ENCODE data around the gene BASP1.
"Not testable (repeated sequence)": the region's sequence is repeated elsewhere in the genome, so short reads cannot be mapped to it uniquely, and the experiment has no call there.

Gene BASP1

GRCh38 chr5:17224858-17225511 is 7.6 kb downstream of the BASP1 start:
- no peak for DNase-seq

GRCh38 chr5:17225520-17225919 is 8.1 kb downstream of the BASP1 start:
- no peak for DNase-seq

- DNase-seq: no peak
Measured at GRCh38 chr5:17227868-17228267, 10.4 kb downstream of the BASP1 start.

GRCh38 chr5:17228821-17229291 is 11.4 kb downstream of the BASP1 start:
- no peak for DNase-seq

GRCh38 chr5:17229313-17229712 is 11.9 kb downstream of the BASP1 start:
- no peak for DNase-seq

- DNase-seq: no peak
Measured at GRCh38 chr5:17230191-17230590, 12.8 kb downstream of the BASP1 start.

GRCh38 chr5:17230808-17231525 is 13.5 kb downstream of the BASP1 start:
- DNase-seq: no peak

GRCh38 chr5:17232405-17232804 is 15.0 kb downstream of the BASP1 start:
- no peak for DNase-seq

- DNase-seq: no peak
Measured at GRCh38 chr5:17233488-17233887, 16.1 kb downstream of the BASP1 start.

GRCh38 chr5:17234374-17234773 is 16.9 kb downstream of the BASP1 start:
- DNase-seq: no peak

- no peak for DNase-seq
Measured at GRCh38 chr5:17235731-17236330, 18.4 kb downstream of the BASP1 start.

- DNase-seq: no peak
Measured at GRCh38 chr5:17238521-17239041, 21.1 kb downstream of the BASP1 start.

GRCh38 chr5:17239953-17240352 is 22.5 kb downstream of the BASP1 start:
- no peak for DNase-seq

- no peak for DNase-seq
Measured at GRCh38 chr5:17240487-17240886, 23.1 kb downstream of the BASP1 start.

GRCh38 chr5:17241635-17242034 is 24.2 kb downstream of the BASP1 start:
- no peak for DNase-seq

- DNase-seq: no peak
Measured at GRCh38 chr5:17243287-17244063, 26.0 kb downstream of the BASP1 start.

GRCh38 chr5:17249029-17249634 is 31.7 kb downstream of the BASP1 start:
- no peak for DNase-seq

GRCh38 chr5:17249841-17250240 is 32.4 kb downstream of the BASP1 start:
- not testable (repeated sequence) for DNase-seq

GRCh38 chr5:17252543-17252942 is 35.1 kb downstream of the BASP1 start:
- no peak for DNase-seq

- DNase-seq: peak; percentile 11
Measured at GRCh38 chr5:17255471-17256021, 38.1 kb downstream of the BASP1 start.

- no peak for DNase-seq
Measured at GRCh38 chr5:17256171-17256570, 38.7 kb downstream of the BASP1 start.

GRCh38 chr5:17256839-17257238 is 39.4 kb downstream of the BASP1 start:
- DNase-seq: no peak
